ENCODE data around the gene TSHZ1.
"Not testable (repeated sequence)": the region's sequence is repeated elsewhere in the genome, so short reads cannot be mapped to it uniquely, and the experiment has no call there.

TSHZ1 gene

GRCh38 chr18:75322206-75322605 lies 111.6 kb downstream of the TSHZ1 start:
- no peak overlapping the region for H3K27ac ChIP-seq
- H3K4me3 ChIP-seq, result no peak overlapping the region

GRCh38 chr18:75323821-75324585 lies 113.4 kb downstream of the TSHZ1 start:
- no peak overlapping the region for H3K27ac ChIP-seq
- H3K4me3 ChIP-seq, result no peak overlapping the region

DNA sequence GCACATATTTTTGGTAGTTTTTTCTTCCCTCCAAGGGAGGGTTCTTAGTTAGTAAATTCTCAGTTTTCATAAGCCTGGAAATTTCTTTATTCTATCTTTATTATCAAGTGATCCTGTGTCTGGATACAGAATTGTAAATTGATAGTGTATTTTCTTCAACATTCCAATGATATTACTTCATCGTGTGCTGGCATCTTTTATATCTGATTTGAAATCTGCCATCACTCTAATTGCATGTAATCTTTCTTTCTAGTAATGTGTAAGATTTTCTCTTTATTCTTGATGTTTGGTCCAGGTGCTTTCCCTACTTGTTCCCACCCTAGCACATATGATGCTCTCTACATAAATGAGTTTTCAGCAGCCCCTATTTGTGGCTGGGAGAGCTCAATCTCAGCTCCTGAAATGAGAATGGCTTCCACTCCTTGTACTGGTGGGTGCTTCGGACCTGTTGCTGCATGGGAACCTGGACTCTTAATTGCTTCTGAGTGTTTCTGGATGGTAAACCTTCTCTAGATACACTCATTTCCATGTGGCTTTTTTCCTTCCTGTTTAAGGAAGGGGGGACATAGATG lies 114.2 kb downstream of the TSHZ1 start:
- Histone ChIP-seq H3K4me3 (no peak overlapping the region), H3K27ac (no peak overlapping the region)

DNA sequence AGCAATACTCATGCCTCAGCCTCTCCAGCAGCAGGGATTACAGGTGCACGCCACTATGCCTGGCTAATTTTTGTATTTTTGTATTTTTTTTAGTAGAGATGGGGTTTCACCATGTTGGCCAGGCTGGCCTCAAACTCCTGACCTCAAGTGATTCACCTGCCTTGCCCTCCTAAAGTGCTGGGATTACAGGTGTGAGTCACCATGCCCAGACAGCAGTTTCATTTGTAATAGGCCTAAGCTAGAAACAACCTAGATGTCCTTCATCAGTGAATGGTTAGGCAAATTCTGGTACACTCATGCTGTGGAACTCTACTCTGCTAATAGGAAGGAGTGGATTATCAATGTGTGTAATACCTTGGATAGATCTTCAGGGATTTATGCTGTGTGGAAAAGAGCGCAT lies 119.2 kb downstream of the TSHZ1 start:
- H3K4me3 ChIP-seq, H3K27ac ChIP-seq: not testable (repeated sequence)

GRCh38 chr18:75330308-75330707 lies 119.7 kb downstream of the TSHZ1 start:
- H3K27ac ChIP-seq, result no peak overlapping the region
- H3K4me3 ChIP-seq, result no peak overlapping the region

DNA sequence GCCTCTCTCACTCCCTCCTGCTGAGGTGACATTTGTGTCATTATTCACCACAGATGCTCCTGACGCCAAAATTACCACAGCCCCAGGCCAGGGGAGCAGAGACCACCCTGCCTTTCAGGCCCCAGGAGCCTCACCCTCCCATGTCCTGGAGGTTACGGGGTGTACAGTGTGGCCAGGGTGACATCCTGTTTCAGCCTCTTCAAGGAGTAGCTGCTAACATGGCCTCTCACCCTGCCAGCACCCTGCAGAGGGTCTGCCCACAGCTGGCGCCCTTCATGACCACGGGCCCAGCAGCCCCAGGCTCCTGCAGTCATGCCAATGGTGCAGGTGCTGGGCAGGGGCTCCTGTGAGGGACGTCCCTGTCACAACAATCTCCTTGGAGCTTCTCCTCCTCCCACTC lies 124.3 kb downstream of the TSHZ1 start:
- Histone ChIP-seq H3K4me3 (no peak overlapping the region), H3K27ac (no peak overlapping the region)

DNA sequence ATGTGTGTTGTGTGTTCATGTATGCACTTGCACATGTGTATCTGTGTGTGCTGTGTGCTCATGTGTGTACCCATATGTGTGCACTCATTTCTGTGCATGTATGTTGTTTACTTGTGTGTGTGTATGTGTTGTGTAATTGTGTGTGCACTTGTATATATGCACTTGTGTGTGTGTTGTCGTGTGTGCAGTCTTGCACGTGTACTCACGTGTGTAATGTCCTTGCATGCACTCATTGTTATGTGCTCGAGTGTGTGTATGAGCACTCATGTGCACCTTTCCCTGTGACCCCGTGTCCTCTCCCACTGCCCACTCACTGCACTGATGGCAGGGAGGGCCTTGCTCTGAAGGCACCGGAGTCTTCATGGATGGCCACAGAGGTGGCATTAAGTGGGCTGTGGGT lies 124.9 kb downstream of the TSHZ1 start:
- H3K4me3 ChIP-seq, result no peak overlapping the region
- H3K27ac ChIP-seq, result no peak overlapping the region

GRCh38 chr18:75336767-75337166 lies 126.2 kb downstream of the TSHZ1 start:
- no peak overlapping the region for H3K4me3 ChIP-seq
- no peak overlapping the region for H3K27ac ChIP-seq

DNA sequence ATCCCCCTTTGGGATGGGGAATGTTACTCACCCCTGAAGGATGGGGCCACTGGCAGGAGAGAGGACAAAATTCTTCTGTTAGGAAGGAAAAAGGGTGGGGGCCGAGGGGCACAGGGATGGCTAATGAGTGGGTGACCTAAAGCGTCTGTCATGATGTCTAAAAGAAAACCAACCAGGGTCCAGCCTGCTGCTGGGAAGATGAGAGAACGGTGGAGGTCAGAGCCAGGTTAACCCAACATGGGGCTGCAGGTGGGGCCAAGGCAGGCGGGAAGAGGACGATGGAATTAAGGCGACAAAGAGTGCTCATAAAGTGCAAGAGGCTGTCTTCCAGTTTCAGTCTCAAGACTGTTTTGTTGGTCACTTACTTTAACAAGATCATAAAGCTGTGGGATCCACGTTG lies 126.8 kb downstream of the TSHZ1 start:
- no peak overlapping the region for H3K4me3 ChIP-seq
- no peak overlapping the region for H3K27ac ChIP-seq

GRCh38 chr18:75338631-75339030 lies 128.0 kb downstream of the TSHZ1 start:
- Histone ChIP-seq H3K4me3 (no peak overlapping the region), H3K27ac (no peak overlapping the region)

Data from skin epidermis (tissue), 12 donors.